ENCODE data around the gene DDX1.

DDX1 gene

GRCh38 chr2:15623898-15624541 lies 32.4 kb downstream of the DDX1 start:
- no peak for TF ChIP-seq CTCF (IDR thresholded peaks at IDR 0.05; ENCODE audit: insufficient read depth, low read length)
- TF ChIP-seq POLR2AphosphoS5 (IDR thresholded peaks at IDR 0.05; ENCODE audit: low read depth): no peak
- no peak for TF ChIP-seq SPI1 (IDR thresholded peaks at IDR 0.05; ENCODE audit: borderline replicate concordance, low read depth)
- no peak for TF ChIP-seq REST (IDR thresholded peaks at IDR 0.05; ENCODE audit: insufficient replicate concordance, low read depth)
- no peak for TF ChIP-seq GABPA (IDR thresholded peaks at IDR 0.05; ENCODE audit: low read depth)
- H3K27ac ChIP-seq (replicated peaks): no peak overlapping the region
- H3K4me3 ChIP-seq (replicated peaks; ENCODE audit: insufficient read depth, low read length): no peak overlapping the region
- no peaks in the 10 kb centered on the region for H3K27me3 ChIP-seq (ENCODE audit: insufficient read depth, poor library complexity, severe bottlenecking)
- DNase-seq (ENCODE audit: low read depth in 1 of 2, low spot score in 1 of 2): no peak

GRCh38 chr2:15624903-15625302 lies 33.2 kb downstream of the DDX1 start:
- DNase-seq (ENCODE audit: low read depth in 1 of 2, low spot score in 1 of 2): no peak
- Histone ChIP-seq H3K4me3 (replicated peaks; ENCODE audit: insufficient read depth, low read length) (no peak overlapping the region), H3K27ac (replicated peaks) (no peak overlapping the region), H3K27me3 (ENCODE audit: insufficient read depth, poor library complexity, severe bottlenecking) (no peaks in the 10 kb centered on the region)
- TF ChIP-seq REST (IDR thresholded peaks at IDR 0.05; ENCODE audit: insufficient replicate concordance, low read depth) (no peak), GABPA (IDR thresholded peaks at IDR 0.05; ENCODE audit: low read depth) (no peak), POLR2AphosphoS5 (IDR thresholded peaks at IDR 0.05; ENCODE audit: low read depth) (no peak), CTCF (IDR thresholded peaks at IDR 0.05; ENCODE audit: insufficient read depth, low read length) (no peak), SPI1 (IDR thresholded peaks at IDR 0.05; ENCODE audit: borderline replicate concordance, low read depth) (no peak)

- no peak overlapping the region for H3K4me3 ChIP-seq (replicated peaks; ENCODE audit: insufficient read depth, low read length)
- H3K27ac ChIP-seq (replicated peaks): no peak overlapping the region
- TF ChIP-seq GABPA (IDR thresholded peaks at IDR 0.05; ENCODE audit: low read depth) (no peak), REST (IDR thresholded peaks at IDR 0.05; ENCODE audit: insufficient replicate concordance, low read depth) (no peak), POLR2AphosphoS5 (IDR thresholded peaks at IDR 0.05; ENCODE audit: low read depth) (no peak), SPI1 (IDR thresholded peaks at IDR 0.05; ENCODE audit: borderline replicate concordance, low read depth) (no peak), CTCF (IDR thresholded peaks at IDR 0.05; ENCODE audit: insufficient read depth, low read length) (no peak)
- H3K27me3 ChIP-seq (ENCODE audit: insufficient read depth, poor library complexity, severe bottlenecking): no peaks in the 10 kb centered on the region
- no peak for DNase-seq (ENCODE audit: low read depth in 1 of 2, low spot score in 1 of 2)
Observed at GRCh38 chr2:15625344-15626036, 33.8 kb downstream of the DDX1 start.

Data from HL-60 (cell line).